Measurements from ENCODE around the gene ICAM3.

ICAM3 gene

GRCh38 chr19:10318807-10319682, 20.4 kb downstream of the ICAM3 start:
- DNase-seq (ENCODE audit: low read depth in 2 of 2) = no peak

GRCh38 chr19:10317857-10318462, 21.5 kb downstream of the ICAM3 start:
- DNase-seq (ENCODE audit: low read depth in 2 of 2) = no peak

- DNase-seq (ENCODE audit: low read depth in 2 of 2) = no peak
These were observed 22.2 kb downstream of the ICAM3 start for GRCh38 chr19:10317045-10317856.

GRCh38 chr19:10316229-10317044, 23.0 kb downstream of the ICAM3 start:
- no peak for DNase-seq (ENCODE audit: low read depth in 2 of 2)

GRCh38 chr19:10315335-10316214, 23.8 kb downstream of the ICAM3 start, which contains the start of gene FDX2:
Gene FDX2, minus strand, starts transcription at chr19:10316015. Its CDS starts 19 bp downstream, at chr19:10315996.
- DNase-seq (ENCODE audit: low read depth in 2 of 2) = peak; percentile 82 to 88

DNA sequence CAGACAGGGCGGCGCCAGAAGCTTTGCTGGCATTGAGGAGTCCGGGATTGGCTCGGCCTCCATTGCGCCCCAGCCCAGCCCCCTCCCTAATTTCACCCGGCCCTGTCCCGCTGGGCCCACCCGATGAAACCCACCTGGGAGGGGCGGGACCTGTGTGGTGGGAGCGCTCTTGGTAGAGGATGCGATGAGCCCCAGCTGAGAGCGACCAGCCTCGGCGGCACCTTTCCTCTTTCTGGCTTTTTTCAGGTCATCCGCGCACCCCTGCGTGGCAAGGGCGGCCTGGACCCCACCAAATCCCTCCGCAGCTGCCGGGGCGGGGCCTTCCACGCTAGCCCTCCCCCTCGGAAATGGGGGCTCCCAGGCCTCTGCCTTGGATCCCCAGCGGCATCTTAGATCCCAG, 30.0 kb downstream of the ICAM3 start, which contains the start of gene ZGLP1:
TSS of gene ZGLP1 (minus strand) at position 393 of the 400 bp plus-strand sequence.
- DNase-seq (ENCODE audit: low read depth in 2 of 2) = no peak

DNA sequence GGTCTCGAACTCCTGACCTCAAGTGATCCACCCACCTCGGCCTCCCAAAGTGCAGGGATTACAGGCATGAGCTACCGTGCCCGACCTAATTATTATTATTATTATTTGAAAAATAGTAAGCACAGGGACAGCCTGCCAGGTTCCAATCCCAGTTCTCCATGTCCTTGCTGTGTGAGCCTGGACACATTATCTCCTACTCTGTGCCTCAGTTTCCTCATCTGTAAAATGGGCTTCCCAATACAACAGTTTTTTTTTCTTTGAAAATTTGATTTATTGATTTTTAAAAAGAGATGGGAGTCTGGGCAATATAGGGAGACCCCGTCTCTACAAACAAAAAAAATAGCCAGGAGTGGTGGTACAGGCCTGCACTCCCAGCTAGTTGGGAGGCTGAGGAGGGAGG, 33.1 kb downstream of the ICAM3 start:
- no peak for DNase-seq (ENCODE audit: low read depth in 2 of 2)

DNA sequence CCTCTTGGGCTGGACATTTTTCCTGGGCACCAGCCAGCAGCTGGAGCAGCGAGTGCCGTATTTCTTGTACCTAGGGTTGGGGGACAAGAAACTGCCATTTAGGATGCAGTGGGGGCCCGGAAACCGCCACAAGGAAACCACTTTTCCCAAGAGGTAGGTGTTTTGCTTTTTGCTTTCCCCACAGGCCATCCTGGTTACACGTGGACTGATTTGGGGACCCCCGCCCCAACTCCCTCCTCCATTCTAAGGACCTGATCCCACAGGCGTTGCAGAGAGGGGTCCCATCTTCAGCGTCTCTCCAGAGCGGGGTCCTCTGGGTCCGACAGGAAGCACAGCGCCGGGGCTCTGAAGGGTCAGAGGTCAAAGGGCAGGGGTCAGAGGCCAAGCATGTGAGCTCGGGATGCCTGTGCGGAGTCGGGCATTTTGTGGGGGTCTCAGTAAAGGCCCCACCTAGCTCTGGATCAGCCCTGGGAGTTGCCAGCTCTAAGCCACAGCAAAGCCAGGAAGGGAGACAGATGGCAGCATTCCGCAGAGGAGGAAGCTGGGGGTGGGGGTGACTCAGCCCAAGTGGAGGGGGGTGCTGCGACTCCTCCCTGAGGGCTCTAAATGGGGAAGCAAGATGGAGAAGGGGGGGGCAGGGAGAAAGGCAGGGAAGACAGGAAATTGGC, 34.2 kb downstream of the ICAM3 start:
- no peak for DNase-seq (ENCODE audit: low read depth in 2 of 2)

- no peak for DNase-seq (ENCODE audit: low read depth in 2 of 2)
These were observed 39.6 kb downstream of the ICAM3 start for GRCh38 chr19:10299545-10300458.

DNA sequence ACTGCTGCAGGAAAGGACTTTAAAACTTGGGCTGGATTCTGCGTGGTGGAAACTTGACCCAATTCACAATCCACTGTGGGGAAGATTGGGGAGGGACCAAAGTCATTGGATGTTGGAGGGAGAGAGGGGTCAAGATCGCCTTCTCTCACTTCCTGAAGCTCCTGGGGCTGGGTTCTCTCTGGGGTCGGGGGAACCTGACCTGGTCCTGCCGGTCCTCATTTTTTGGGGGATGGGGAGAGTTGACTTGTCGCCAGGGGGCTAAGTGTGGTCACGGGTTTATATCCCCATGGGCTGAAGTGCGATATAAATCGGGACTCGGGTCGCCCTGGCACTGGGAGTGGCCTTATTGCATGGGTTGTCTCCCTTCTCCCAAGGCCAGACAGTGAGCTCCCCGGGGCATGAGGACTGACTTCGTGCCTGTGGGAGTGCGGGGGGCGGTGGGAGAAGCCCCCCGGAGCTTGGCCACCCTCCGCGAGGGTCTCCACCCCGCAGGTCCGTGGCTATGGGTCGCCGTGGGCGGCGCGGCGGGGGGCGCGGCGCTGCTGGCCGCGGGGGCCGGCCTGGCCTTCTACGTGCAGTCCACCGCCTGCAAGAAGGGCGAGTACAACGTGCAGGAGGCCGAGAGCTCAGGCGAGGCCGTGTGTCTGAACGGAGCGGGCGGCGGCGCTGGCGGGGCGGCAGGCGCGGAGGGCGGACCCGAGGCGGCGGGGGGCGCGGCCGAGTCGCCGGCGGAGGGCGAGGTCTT, 43.4 kb downstream of the ICAM3 start:
- no peak for DNase-seq (ENCODE audit: low read depth in 2 of 2)

GRCh38 chr19:10295305-10295846, 44.0 kb downstream of the ICAM3 start:
- DNase-seq (ENCODE audit: low read depth in 2 of 2) = peak in 1 of 2 donors; percentile 48

DNA sequence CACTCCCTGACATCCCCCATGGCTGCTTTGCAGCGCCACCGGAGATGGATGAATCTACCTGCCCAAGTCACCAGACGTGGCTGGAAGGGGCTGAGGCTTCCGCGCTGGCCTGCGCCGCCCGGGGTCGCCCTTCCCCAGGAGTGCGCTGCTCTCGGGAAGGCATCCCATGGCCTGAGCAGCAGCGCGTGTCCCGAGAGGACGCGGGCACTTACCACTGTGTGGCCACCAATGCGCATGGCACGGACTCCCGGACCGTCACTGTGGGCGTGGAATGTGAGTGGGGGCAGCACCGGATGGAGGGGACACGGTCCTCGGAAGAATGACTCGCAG, 45.1 kb downstream of the ICAM3 start:
- DNase-seq (ENCODE audit: low read depth in 2 of 2) = no peak

- DNase-seq (ENCODE audit: low read depth in 2 of 2) = no peak
These were observed 45.6 kb downstream of the ICAM3 start for GRCh38 chr19:10293637-10294367.

GRCh38 chr19:10292789-10293636, 46.4 kb downstream of the ICAM3 start:
- DNase-seq (ENCODE audit: low read depth in 2 of 2) = no peak

GRCh38 chr19:10292206-10292788, 47.1 kb downstream of the ICAM3 start:
- peak; percentile 47 to 61 for DNase-seq (ENCODE audit: low read depth in 2 of 2)
